K562 (cell line): Measurements from ENCODE around the gene THAP11. TPM values are rescaled to one million over a fixed set of nuclear protein-coding genes. Genes with fewer than 3 reads are reported as not detected.

ENCODE experiments used
- ATAC-seq: fragments of 200-7000 bp; cut with Tn5 transposase; 3 replicates; pipeline ENCODE4 v1.9.1; 2020; ENCODE audit warnings: moderate library complexity
- BruUV-seq: library from RNA; stranded (reverse); fragments of 400-500 nt; replicated peaks from 2 replicates; lab custom pipeline; 2021; lab: Mats Ljungman, UMichigan
- CTCF ChIA-PET: fragments of 300-600 bp; formaldehyde crosslinking; extraction: SDS; loops from one replicate; lab custom pipeline; 2021; ENCODE audit warnings: low intra/inter-chr PET ratio; lab: Yijun Ruan, JAX
- POLR2A ChIA-PET: fragments of 300-600, 350-650 bp; sonication (Branson Sonifier 250); formaldehyde crosslinking; extraction: SDS; loops from one replicate; lab custom pipeline; 2021; ENCODE audit warnings: antibody characterized with exemption, inconsistent platforms; lab: Yijun Ruan, JAX
- DNase-seq, 4 experiments: peaks; one replicate each; pipeline versions ENCODE4 v3.0.0 to v3.0.0-alpha.2; 2011 to 2018; ENCODE audit warnings: low spot score in 3 of 4, mixed read lengths in 3 of 4; ENCODE audit errors: extremely low read depth in 1 of 4
- FAIRE-seq: peaks from 2 replicates; lab custom pipeline; 2011; peaks lifted over from hg19 to GRCh38; lab: Jason Lieb, UNC
- H2AFZ ChIP-seq: 2 replicates; pipeline ENCODE4 v1.6.0; 2011; ENCODE audit warnings: low read depth, low read length, control low read depth, inconsistent platforms
- H3K27ac ChIP-seq: fragments of 200-600 bp; 3 replicates; pipeline ENCODE4 v1.8.0; 2011; ENCODE audit warnings: low read depth, mild to moderate bottlenecking, control low read depth, inconsistent platforms, low read length, moderate library complexity, mixed read lengths; ENCODE audit errors: extremely low read depth
- H3K27me3 ChIP-seq, 2 experiments: fragments of 300-600 bp in 1 of 2; 2 replicates in 1 of 2; 3 replicates in 1 of 2; pipeline versions ENCODE4 v1.6.0 to v1.8.0; 2011; ENCODE audit warnings: inconsistent platforms in 2 of 2, low read length in 2 of 2, mild to moderate bottlenecking in 1 of 2, mixed read lengths in 1 of 2, moderate library complexity in 1 of 2; ENCODE audit not compliant: control insufficient read depth in 2 of 2, insufficient read depth in 2 of 2
- H3K36me3 ChIP-seq: fragments of 300-600 bp; 3 replicates; pipeline ENCODE4 v1.8.0; 2011; ENCODE audit warnings: mild to moderate bottlenecking, low read length, inconsistent platforms; ENCODE audit not compliant: control insufficient read depth, insufficient read depth
- H3K4me1 ChIP-seq, 2 experiments: fragments of 200-600 bp in 1 of 2; replicated peaks in 1 of 2; 2 replicates in 1 of 2; 3 replicates in 1 of 2; pipeline versions ENCODE4 v1.5.1 to v1.8.0; 2011; ENCODE audit warnings: inconsistent platforms in 2 of 2, low read length in 2 of 2, mild to moderate bottlenecking in 1 of 2, mixed read lengths in 1 of 2, moderate library complexity in 1 of 2; ENCODE audit not compliant: control insufficient read depth in 2 of 2, insufficient read depth in 2 of 2
- H3K4me2 ChIP-seq: 2 replicates; pipeline ENCODE4 v1.6.1; 2011; ENCODE audit warnings: low read length, control low read depth, inconsistent platforms, mixed read lengths; ENCODE audit not compliant: insufficient read depth
- H3K4me3 ChIP-seq: fragments of 200-600 bp; sonication (generic), shearing (Covaris generic); 2 replicates; pipeline ENCODE4 v1.5.1; 2016; ENCODE audit warnings: control low read depth, inconsistent platforms
- H3K79me2 ChIP-seq: fragments of 200-600 bp; 3 replicates; pipeline ENCODE4 v1.8.0; 2011; ENCODE audit warnings: low read length, inconsistent platforms; ENCODE audit not compliant: control insufficient read depth, insufficient read depth
- H3K9ac ChIP-seq, 2 experiments: 2 replicates each; pipeline versions ENCODE4 v1.6.0 to v1.6.1; 2011; ENCODE audit warnings: low read depth in 2 of 2, low read length in 2 of 2, control low read depth in 1 of 2, inconsistent platforms in 1 of 2, mild to moderate bottlenecking in 1 of 2, mixed read lengths in 1 of 2; ENCODE audit not compliant: insufficient read depth in 1 of 2
- H3K9me1 ChIP-seq: one replicate; pipeline ENCODE4 v1.6.0; 2011; ENCODE audit warnings: inconsistent platforms, mild to moderate bottlenecking, low read length, moderate library complexity; ENCODE audit not compliant: control insufficient read depth, insufficient read depth
- H3K9me3 ChIP-seq: replicated peaks from 2 replicates; pipeline ENCODE4 v1.5.1; 2011; ENCODE audit warnings: low read depth, low read length, inconsistent platforms; ENCODE audit not compliant: control insufficient read depth, insufficient read depth
- H4K20me1 ChIP-seq: replicated peaks from 2 replicates; pipeline ENCODE4 v1.6.1; 2011; ENCODE audit warnings: low read length, inconsistent platforms, mixed read lengths; ENCODE audit not compliant: control insufficient read depth, insufficient read depth
- FOXA3 ChIP-seq, 2 experiments: fragments of 450-650 bp in 1 of 2; sonication (generic) in 1 of 2; formaldehyde crosslinking; IDR thresholded peaks in 1 of 2; conservative IDR thresholded peaks in 1 of 2; 2 replicates each; pipeline versions ENCODE4 v1.4.0 to v1.8.0; 2020 to 2022; ENCODE audit warnings: mild to moderate bottlenecking in 2 of 2, missing genetic modification reagents in 1 of 2
- HDGF ChIP-seq: fragments of 450-650 bp; IDR thresholded peaks from 2 replicates; pipeline ENCODE4 v1.6.1; 2016
- IRF1 ChIP-seq: sonication (generic); formaldehyde crosslinking; IDR thresholded peaks from 2 replicates; pipeline ENCODE4 v1.8.0; 2022; ENCODE audit warnings: missing genetic modification reagents, mild to moderate bottlenecking, borderline replicate concordance
- MTA3 ChIP-seq: fragments of 450-650 bp; formaldehyde crosslinking; IDR thresholded peaks from 2 replicates; pipeline ENCODE4 v1.6.1; 2017; ENCODE audit warnings: mild to moderate bottlenecking, borderline replicate concordance
- NFE2 ChIP-seq: IDR thresholded peaks from 2 replicates; pipeline ENCODE4 v1.6.1; 2014; ENCODE audit warnings: antibody characterized with exemption, low read depth
- SIN3A ChIP-seq, 2 experiments: fragments of 150-350 bp in 1 of 2; IDR thresholded peaks; 2 replicates each; pipeline ENCODE4 v1.6.1; 2011 to 2016; ENCODE audit warnings: borderline replicate concordance in 2 of 2, low read depth in 2 of 2, low read length in 2 of 2, mild to moderate bottlenecking in 2 of 2, moderate library complexity in 2 of 2; ENCODE audit not compliant: control insufficient read depth in 1 of 2
- SLC30A9 ChIP-seq: fragments of 250-450 bp; sonication (Bioruptor Pico); IDR thresholded peaks from 2 replicates; pipeline ENCODE4 v1.8.0; 2022; ENCODE audit warnings: mild to moderate bottlenecking, moderate library complexity
- ZBTB7A ChIP-seq: IDR thresholded peaks from 2 replicates; pipeline ENCODE4 v1.6.1; 2011; ENCODE audit warnings: low read depth, mild to moderate bottlenecking, low read length, moderate library complexity, borderline replicate concordance; ENCODE audit not compliant: control insufficient read depth
- WGBS: fragments of 100-300 bp; shearing (Covaris generic); methylation state at CpG from one replicate; pipeline ENCODE4 v1.1.6; 2016; ENCODE audit warnings: low coverage, mixed read lengths; ENCODE audit not compliant: insufficient coverage; ENCODE audit errors: missing lambda C conversion rate; 5-methylcytosine and 5-hydroxymethylcytosine counted together
- in situ Hi-C: fragments of 300-500 bp; cut with MboI; formaldehyde crosslinking; loops from 4 replicates; pipeline ENCODE4 v1.15.0; 2018; ENCODE audit warnings: inconsistent platforms, mixed read lengths
- intact Hi-C: fragments of 100-400 bp; cut with micrococcal nuclease; formaldehyde crosslinking; loops from 2 replicates; pipeline ENCODE4 v1.14.2; 2022
- polyA plus RNA-seq, 8 experiments: library from polyadenylated mRNA; depleted of rRNA in 4 of 8; stranded (reverse) in 5 of 8; unstranded in 3 of 8; fragments of >200 nt; fragmentation: Nextera tagmentation in 2 of 8; fragmentation: Illumina TruSeq in 1 of 8; extraction: Ambion mirVana in 2 of 8; extraction: Trizol in 1 of 8; gene quantifications; 2 replicates each; pipeline versions ENCODE4 v1.2.1 to v1.2.3, GENCODE V29; 2011 to 2014; ENCODE audit warnings: inconsistent platforms in 1 of 8, missing spikeins in 1 of 8
- total RNA-seq, 7 experiments: library from RNA; depleted of rRNA in 6 of 7; stranded (reverse); fragments of >200 nt in 6 of 7; fragmentation: Illumina TruSeq in 2 of 7; extraction: Trizol in 2 of 7; gene quantifications; 2 replicates each; pipeline versions ENCODE4 v1.2.1 to v1.2.3, GENCODE V29; 2011 to 2021; ENCODE audit warnings: low replicate concordance in 1 of 7
- TF ChIP-seq, protein P1 (sequence below): fragments of 250-450 bp; sonication (Bioruptor Pico); IDR thresholded peaks from 2 replicates; pipeline ENCODE4 v1.9.0; 2021; ENCODE audit warnings: mild to moderate bottlenecking, inconsistent platforms
- TF ChIP-seq, protein P2 (sequence below): fragments of 250-450 bp; sonication (Bioruptor Pico); IDR thresholded peaks from 2 replicates; pipeline ENCODE4 v1.4.0; 2020; ENCODE audit warnings: borderline replicate concordance

THAP11 gene
- total and polyA plus RNA-seq, 9 of the 15 experiments (the other 6 are each of a cell fraction or from before 2014, with no cell fraction given), result 2.4 to 31.6 (median 21.4) TPM

DNA sequence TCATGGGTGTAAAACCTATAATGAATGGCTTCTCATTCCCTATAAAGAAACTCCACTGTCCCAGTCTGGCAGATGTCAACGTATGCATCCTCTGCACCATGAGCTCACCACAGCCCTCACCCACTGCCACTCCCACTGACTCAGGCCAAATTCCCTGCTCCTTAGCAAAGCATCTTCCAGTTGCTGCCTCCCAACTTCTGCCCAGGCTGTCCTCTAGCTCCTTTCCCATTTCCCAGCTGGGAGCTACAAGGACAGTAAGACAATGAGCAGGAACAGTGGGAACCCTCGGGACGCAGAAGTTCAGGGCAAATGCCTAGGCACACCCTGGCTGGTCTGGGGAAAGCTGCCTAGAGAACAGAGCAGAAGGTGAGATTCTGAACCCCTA, 9.1 kb upstream of the THAP11 start:
- Histone ChIP-seq H3K27ac (peak overlapping the region; percentile 68), H3K4me1 (peaks cover 11 to 24% of the 10 kb centered on the region in 2 experiments; a peak in 4 of 5 replicates), H4K20me1 (no peaks in the 10 kb centered on the region; the same call in 1 of the 2 replicates), H3K36me3 (peaks cover 44% of the 10 kb centered on the region; the same call in 2 of the 3 replicates), H2AFZ (peak overlapping the region; percentile 98), H3K9me3 (no peaks in the 10 kb centered on the region), H3K4me2 (peak overlapping the region; percentile 93), H3K27me3 (no peaks in the 10 kb centered on the region), H3K9me1 (no peaks in the 10 kb centered on the region), H3K9ac (peak overlapping the region; percentile 87 to 96), H3K79me2 (peaks cover 17% of the 10 kb centered on the region), H3K4me3 (peak overlapping the region; percentile 67)
- WGBS, result 0% methylated on average over 3 of the region's 3 CpGs
- ATAC-seq, result peak; percentile 54
- TF ChIP-seq HDGF (0 out of 2 replicates have a peak, but pooled peaks have one; percentile 43), FOXA3 (CRISPR knock-in tag; conservative IDR thresholded peaks at IDR 0.05 in 1 of 2, IDR thresholded peaks at IDR 0.05 in 1 of 2) (peak in 1 of 2 experiments; percentile 39; a peak in 1 of 4 replicates), NFE2 (peak; percentile 20; the same call in 1 of the 2 replicates), SLC30A9 (no peak), MTA3 (no peak), SIN3A (IDR thresholded peaks at IDR 0.05; ENCODE audit: borderline replicate concordance in 2 of 2, control insufficient read depth in 1 of 2, low read depth in 2 of 2, low read length in 2 of 2) (peak in 1 of 2 experiments; percentile 37; a peak in 1 of 4 replicates), IRF1 (CRISPR knock-in tag) (no peak), ZBTB7A (no peak)
- TF ChIP-seq, protein P1, sequence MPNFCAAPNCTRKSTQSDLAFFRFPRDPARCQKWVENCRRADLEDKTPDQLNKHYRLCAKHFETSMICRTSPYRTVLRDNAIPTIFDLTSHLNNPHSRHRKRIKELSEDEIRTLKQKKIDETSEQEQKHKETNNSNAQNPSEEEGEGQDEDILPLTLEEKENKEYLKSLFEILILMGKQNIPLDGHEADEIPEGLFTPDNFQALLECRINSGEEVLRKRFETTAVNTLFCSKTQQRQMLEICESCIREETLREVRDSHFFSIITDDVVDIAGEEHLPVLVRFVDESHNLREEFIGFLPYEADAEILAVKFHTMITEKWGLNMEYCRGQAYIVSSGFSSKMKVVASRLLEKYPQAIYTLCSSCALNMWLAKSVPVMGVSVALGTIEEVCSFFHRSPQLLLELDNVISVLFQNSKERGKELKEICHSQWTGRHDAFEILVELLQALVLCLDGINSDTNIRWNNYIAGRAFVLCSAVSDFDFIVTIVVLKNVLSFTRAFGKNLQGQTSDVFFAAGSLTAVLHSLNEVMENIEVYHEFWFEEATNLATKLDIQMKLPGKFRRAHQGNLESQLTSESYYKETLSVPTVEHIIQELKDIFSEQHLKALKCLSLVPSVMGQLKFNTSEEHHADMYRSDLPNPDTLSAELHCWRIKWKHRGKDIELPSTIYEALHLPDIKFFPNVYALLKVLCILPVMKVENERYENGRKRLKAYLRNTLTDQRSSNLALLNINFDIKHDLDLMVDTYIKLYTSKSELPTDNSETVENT (CRISPR knock-in tag), result 0 out of 2 replicates have a peak, but pooled peaks have one; percentile 31
- TF ChIP-seq, protein P2, sequence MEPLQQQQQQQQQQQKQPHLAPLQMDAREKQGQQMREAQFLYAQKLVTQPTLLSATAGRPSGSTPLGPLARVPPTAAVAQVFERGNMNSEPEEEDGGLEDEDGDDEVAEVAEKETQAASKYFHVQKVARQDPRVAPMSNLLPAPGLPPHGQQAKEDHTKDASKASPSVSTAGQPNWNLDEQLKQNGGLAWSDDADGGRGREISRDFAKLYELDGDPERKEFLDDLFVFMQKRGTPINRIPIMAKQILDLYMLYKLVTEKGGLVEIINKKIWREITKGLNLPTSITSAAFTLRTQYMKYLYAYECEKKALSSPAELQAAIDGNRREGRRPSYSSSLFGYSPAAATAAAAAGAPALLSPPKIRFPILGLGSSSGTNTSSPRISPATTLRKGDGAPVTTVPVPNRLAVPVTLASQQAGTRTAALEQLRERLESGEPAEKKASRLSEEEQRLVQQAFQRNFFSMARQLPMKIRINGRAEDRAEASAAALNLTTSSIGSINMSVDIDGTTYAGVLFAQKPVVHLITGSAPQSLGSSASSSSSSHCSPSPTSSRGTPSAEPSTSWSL (CRISPR knock-in tag), result 0 out of 2 replicates have a peak, but pooled peaks have one; percentile 11
- in situ Hi-C loops (no loop called here), intact Hi-C loops (no loop called here)
- peak in 2 of 4 experiments; percentile 38 to 43 for DNase-seq
- CTCF ChIA-PET, result no interaction called here
- POLR2A ChIA-PET, result interaction anchor here (0.6 to 3.9 kb wide), 5 partner anchors 8 to 159 kb away, joined by 3 to 19 read pairs (median 5); partner anchors contain the start of genes RANBP10 and TSNAXIP1
- FAIRE-seq, result peak; percentile 64
- BruUV-seq, result no TSS peak
